NOMO-1 treated with DMSO at 0.1 percent for 48 hours (cell line): Measurements from ENCODE around the gene HS6ST3.
"Not testable (repeated sequence)": the region's sequence is repeated elsewhere in the genome, so short reads cannot be mapped to it uniquely, and the experiment has no call there.

Source experiments
- DNase-seq: peaks from one replicate; lab custom pipeline; 2025; ENCODE audit not compliant: unreplicated experiment; lab: John Stamatoyannopoulos, UW

Gene HS6ST3

DNA sequence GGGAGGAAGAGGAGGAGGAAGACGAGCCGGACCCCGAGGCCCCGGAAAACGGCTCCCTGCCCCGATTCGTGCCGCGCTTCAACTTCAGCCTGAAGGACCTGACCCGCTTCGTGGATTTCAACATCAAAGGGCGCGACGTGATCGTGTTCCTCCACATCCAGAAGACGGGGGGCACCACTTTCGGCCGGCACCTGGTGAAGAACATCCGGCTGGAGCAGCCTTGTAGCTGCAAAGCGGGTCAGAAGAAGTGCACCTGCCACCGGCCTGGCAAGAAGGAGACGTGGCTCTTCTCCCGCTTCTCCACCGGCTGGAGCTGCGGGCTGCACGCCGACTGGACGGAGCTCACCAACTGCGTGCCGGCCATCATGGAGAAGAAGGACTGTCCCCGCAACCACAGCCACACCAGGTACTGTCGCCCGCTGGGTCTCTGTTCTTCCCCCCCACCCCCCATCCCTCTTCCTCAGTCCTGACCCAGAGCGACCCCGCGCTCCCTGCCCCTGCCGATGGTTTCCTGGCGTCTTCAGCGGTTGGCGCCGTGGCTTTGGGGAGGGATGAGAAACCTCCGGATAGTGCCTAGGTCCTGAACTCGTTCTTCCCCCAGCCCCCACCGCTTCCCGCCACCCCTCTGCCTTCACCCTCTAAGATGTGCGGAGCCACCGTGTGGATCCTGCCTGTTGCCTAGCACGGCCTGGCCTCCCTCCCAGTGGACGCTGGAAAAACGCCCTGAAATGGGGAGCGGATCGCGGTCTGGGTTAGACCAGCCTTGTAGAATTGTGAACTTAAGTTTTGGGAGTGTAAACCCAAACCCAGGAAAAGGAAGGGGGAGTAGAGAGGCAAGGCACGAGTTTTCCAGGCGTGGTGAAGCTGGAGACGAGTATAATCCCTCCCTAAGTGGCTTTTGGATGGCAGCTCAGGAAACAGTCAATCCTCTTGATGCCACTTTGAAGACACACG, 1.5 kb downstream of the HS6ST3 start:
- no peak for DNase-seq

- no peak for DNase-seq
Measured at GRCh38 chr13:96093296-96094006, 3.5 kb downstream of the HS6ST3 start.

- no peak for DNase-seq
Measured at GRCh38 chr13:96100457-96101220, 10.7 kb downstream of the HS6ST3 start.

- DNase-seq: no peak
Measured at GRCh38 chr13:96104516-96104915, 14.6 kb downstream of the HS6ST3 start.

- DNase-seq: not testable (repeated sequence)
Measured at GRCh38 chr13:96108072-96108471, 18.2 kb downstream of the HS6ST3 start.

DNA sequence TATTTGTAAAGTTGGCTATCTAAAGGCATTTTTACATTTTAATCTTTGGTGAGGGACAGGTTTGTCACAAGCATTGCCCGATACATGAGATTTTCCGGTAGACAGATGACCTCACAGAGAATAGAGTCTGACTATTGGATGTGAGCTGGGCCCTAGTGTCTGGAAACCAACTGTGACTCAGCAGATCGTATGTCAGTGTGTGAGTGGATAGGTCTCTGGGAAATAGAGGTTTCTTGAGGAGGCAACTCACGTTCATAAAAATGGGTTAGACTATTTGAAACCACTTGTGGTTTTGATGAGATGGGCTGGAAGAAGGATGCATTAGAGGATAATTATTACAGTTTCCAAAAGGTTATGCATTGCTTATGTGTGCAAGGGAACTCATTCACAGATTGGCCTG, 19.2 kb downstream of the HS6ST3 start:
- DNase-seq: no peak

GRCh38 chr13:96112936-96113335, 23.0 kb downstream of the HS6ST3 start:
- no peak for DNase-seq

DNA sequence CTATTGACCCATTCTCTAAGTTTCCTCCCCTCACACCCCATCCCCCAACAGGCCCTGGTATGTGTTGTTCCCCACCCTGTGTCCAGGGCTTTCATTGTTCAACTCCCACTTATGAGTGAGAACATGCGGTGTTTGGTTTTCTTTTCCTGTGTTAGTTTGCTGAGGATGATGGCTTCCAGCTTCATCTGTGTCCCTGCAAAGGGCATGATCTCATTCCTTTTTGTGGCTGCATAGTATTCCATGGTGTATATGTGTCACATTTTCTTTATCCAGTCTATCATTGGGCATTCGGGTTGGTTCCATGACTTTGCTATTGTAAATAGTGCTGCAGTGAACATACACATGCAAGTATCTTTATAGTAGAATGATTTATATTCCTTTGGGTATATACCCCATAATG, 25.5 kb downstream of the HS6ST3 start:
- not testable (repeated sequence) for DNase-seq

DNA sequence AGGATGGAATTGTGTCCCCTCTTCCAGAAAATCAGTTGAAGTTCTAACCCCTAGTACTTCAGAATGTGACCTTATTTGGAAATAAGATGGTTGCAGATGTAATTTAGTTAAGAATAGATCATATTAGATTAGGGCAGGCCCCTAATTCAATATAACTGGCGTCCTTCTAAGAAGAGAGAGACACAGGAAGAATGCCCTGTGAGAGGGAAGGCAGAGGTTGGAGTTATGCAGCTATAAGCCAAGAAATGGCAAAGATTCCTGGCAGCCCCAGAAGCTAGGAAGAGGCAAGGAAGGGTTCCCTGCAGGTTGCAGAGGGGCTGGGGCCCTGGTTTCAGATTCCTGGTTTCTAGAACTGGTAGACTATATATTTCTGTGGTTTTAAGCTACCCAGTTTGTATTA, 30.0 kb downstream of the HS6ST3 start:
- DNase-seq: no peak

- DNase-seq: no peak
Measured at GRCh38 chr13:96130818-96131340, 41.0 kb downstream of the HS6ST3 start.

- no peak for DNase-seq
Measured at GRCh38 chr13:96141032-96141431, 51.1 kb downstream of the HS6ST3 start.

DNA sequence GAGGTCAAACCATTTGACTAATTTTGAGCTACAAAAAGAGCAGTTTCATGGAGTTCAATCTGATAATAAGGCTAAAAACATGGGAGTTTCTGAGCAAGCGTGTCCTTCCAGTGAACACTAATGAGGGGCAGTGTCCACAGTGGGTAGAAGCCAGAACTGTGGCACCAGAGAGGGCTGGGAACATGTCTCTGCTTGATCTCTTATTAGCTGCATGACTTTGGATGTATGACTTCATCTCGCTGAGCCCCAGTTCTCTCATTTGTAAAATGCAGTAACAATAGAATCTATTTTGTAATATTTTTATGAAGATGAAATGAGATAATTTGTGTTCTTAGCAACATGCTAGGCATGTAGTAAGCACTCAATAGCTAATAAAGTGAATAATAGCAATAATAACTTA, 69.8 kb downstream of the HS6ST3 start:
- DNase-seq: no peak

DNA sequence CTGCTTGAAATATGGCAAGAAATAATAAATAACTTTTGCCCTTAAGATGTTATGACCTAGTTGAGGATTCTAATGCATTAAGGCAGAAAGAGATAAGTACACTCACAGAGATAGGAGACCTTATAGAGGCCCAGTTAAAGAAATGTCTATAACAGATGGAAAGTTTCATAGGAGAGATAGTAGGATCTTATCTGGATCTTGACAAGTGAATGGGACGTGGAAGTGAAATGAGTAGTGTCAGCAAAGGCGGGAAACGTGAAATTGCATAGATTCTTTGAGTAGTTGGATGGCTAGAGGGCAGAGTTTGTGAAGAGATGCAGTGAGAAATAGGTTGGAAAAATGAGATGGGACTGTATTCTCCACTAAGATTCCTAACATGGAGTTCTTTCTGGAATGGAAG, 71.2 kb downstream of the HS6ST3 start:
- no peak for DNase-seq

DNA sequence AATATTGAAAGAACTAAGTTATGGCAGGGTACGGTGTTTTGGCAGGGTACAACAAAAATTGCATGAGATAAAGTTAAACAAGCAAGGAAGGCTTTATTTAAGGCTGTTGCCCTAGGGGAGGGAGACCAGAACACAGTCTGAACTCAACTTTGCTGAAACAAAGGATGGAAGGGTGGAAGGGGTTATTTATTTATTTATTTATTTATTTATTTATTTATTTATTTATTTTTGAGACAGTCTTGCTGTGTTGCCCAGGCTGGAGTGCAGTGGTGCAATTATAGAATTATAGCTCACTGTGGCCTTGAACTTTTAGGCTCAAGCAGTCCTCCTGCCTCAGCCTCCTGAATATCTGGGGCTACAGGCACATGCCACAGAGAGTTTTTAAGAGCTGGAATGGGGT, 75.9 kb downstream of the HS6ST3 start:
- DNase-seq: no peak

DNA sequence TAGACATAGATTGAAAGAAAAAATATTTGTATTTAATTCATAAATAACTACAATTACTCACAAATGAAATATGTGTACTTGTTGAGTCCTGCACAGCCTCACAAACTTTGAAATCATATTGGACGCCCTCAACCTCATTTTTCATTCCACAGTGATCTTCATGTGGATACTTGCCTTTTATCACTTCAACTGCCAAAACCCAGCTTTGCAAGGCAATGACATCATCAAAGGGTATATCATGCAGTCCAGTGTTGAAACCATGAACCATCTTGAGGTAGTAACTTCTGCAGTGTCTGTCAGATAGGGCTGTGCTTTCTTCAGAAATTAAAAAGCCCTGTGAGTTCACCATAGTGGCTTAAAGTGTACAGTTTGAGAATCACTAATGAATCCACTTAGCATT, 82.2 kb downstream of the HS6ST3 start:
- no peak for DNase-seq

DNA sequence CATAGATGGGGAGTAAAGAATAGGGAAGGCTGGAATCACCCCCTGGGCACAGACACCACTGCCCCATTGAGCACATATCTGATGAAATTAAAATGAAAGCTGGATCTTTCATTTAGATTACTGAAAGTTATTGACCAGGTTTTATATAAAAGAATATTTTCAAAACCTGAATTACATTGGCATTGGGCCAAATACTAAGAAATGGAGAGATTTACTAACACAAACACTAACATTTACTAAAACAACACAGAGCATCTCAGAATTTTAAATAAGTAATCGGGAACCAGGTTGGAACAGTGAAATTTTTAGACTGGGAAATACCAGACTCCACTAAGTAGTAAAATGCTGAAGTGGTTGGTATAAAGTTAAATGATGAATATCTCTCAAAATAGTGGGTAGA, 88.9 kb downstream of the HS6ST3 start:
- no peak for DNase-seq

- DNase-seq: no peak
Measured at GRCh38 chr13:96179309-96179708, 89.4 kb downstream of the HS6ST3 start.

GRCh38 chr13:96181911-96182310, 92.0 kb downstream of the HS6ST3 start:
- no peak for DNase-seq

GRCh38 chr13:96185818-96186217, 95.9 kb downstream of the HS6ST3 start:
- DNase-seq: no peak

- DNase-seq: no peak
Measured at GRCh38 chr13:96191367-96191766, 101.5 kb downstream of the HS6ST3 start.

DNA sequence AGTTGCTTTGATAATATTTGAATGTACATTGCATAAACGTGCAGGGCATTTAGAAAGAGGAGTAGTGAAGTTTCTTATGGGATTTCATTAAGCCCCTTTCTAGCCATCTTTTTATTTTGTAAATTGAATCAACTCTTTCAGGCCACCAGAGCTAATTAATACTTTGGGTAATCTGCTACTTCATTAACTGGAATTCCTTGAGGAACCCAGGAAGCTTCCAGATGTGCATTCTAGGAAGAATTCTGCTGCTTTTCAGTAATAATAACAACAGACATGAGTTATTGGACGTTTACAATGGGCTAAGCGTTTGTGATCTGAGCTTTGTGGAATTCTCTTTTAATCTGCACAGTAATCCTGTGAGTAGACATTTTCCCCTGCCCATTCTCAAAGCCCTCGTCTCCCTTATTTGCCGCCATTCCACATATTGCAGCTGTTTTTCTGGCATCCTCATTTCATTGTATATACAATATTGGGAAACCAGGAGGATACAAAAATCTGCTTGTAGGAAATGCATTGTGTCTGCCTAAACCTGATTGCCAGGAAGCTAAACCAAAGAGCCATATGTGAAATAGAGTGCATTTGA, 103.9 kb downstream of the HS6ST3 start:
- DNase-seq: no peak
